GM18907 (cell line): ENCODE measurements around the gene PTPRR.

Source experiments
- ATAC-seq: cut with Tn5 transposase; IDR thresholded peaks from one replicate; pipeline ENCODE4 v1.9.1; 2021; ENCODE audit warnings: mild to moderate bottlenecking, moderate library complexity; ENCODE audit not compliant: unreplicated experiment

PTPRR gene

DNA sequence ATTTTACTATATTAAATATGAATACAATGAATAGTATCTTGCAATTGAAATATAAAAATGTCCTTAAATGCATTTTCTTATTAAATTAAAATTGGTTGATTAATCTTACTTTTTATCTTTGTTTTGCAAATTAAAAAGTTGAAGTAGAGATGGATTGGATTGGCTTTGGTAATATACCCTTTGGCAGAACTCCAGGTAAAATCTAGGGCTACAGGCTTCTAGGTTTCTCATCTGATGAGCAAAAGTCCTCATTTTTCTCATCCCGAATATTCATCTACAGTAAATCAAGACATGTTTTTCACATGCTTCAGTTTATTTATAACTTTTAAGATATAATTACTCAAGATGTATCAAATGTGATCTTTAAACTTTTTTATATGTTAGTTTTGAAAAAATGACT is 2.2 kb downstream of the PTPRR start:
- ATAC-seq = no peak

DNA sequence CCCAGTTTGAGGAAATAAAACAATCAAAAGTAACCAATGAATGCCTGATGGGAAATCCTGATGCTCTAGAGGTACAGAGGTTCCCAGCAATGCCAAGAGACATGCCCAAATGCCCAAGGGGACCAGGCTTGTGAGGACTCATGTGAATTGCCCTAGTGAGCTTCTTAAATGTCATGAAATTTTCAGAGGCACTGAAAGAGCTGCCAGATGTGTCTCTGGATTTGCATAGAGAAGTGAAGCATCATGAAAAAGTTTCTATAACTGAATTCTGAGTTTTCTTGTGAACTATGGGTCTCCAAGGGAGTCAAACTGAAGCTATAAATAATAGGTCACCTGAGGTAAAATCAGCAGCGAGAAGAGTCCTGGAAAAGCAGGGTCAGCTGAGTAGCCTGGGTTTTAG is 9.9 kb downstream of the PTPRR start:
- ATAC-seq = no peak

DNA sequence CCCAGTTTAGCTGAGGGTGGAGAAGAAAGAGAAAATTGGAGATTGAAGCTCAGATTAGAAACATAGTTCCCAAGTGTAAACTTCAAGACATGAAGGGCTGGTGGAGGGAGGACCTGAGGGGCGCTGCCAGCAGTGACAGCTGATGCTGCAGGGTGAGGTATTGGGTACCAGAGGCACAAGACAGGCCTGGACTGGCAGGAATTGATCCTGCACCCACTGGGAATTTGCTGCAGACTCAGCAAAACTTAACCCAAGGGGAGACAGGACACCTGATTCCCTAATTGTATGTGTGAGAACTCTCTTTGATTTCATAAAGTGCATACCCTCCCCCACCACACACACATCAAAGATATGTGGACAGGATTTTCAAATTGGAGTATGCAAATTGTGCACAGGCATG is 11.6 kb downstream of the PTPRR start:
- ATAC-seq = no peak

DNA sequence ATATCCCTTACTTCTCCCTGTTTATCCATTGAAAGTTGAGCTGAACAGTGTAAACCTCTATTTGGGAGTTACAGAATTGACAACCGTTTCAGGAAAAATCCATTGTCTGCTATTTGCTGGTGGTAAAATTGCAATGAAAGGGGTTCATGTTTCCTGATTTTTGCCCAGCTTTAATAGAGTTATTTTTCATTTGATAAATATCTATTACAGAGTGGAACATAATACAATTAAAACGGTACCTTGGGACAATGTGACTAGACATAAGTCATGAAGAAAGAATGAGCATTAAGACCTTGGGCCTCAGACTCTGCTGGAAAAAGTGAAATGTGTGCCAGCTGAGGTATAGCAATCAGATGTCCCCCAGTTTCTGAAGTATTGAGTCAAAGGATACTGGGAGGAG is 13.1 kb downstream of the PTPRR start:
- no peak for ATAC-seq

DNA sequence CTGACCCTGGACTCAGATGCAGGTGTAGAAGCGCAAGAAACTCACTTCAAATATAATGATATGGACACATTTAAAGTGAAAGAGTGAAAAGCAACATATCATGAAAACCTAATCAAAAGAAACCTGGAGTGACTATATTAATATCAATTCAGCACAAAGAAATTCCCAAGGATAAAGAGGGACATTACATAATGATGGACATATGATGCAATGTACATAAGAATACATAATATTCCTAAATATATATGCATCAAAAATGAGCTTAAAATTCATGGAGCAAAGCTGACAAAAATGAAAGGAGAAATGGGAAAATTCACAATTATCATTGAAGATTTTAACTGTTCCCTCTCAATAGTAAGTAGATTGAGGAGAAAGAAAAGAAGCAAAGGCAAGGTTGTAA is 24.6 kb downstream of the PTPRR start:
- no peak for ATAC-seq

DNA sequence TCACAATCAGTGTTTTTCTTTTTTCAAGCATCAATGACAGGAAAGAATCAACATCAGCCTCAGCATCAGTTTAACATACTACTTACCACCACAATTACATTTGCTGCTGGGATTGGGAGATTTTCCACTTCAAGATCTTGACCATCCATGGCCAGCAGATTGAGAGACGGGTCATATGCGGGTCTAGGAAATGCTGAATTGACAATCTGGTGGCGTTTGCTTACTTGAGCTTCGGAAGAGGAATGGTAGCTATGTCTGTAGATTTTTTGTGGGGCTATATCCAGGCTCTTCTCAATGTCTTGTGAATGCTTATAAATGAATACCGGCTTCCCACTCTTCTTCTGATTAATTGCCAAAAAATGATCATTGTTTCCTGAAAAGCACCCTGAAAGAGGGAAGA is 27.9 kb downstream of the PTPRR start:
- ATAC-seq = no peak

DNA sequence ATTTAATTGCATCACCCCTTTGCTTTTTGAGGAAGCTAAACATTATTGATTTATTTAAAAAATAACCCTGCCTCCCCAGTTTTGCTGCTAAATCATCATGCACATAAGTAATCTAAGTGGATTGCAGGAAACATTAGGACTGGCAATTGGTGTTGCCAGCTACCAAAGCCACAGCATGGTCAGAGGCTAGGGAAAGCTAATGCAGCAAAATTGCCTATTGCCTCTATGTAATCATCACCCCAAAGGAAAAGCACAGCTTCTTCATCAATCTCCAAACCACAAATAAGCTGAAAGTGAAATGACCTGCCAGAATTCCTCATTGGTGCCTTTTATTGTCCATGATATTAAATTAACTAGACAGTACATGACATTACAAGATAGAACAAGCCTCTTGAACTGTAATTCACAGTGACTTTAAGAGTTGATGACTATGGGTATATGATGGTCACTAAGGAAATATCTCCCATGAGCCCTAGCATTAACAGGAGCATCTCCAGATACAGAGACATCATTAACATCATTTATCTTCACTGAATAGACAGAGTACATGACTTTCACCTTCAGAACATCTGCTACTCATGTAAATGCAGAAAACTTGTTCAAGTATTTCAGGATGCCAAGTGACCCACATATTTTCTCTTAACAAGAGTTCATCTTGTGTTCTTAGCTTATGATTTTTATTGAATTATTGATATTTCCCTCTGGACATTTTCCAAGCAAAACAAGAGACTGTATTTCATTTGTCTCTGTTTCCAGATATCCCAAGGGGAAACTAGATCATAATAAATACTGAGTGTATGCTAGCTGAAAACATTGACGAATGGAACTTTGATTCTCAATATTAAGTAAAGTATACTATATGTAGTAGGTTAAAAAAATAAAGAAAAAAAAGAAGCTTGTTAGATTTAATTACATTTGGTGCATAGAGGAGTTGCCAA is 29.4 kb downstream of the PTPRR start:
- no peak for ATAC-seq

DNA sequence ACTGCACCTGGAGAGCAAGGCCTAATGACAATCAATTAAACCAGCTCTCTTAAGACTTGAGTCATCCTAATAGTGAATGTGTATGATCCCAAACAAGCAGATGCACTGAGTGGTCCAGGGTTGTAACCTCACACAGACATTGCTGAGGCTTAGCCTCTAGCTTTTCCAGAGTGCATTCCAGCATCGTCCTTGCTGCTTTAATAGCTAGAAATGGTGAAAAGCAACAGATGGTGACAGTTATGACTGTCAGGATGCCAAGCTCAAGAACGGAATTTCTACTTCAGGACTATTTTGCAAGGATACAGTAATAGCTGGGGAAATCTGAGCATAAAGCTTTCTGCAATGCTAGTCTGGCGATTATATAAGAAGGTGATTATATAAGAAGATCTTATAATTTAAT is 34.6 kb downstream of the PTPRR start:
- no peak for ATAC-seq

DNA sequence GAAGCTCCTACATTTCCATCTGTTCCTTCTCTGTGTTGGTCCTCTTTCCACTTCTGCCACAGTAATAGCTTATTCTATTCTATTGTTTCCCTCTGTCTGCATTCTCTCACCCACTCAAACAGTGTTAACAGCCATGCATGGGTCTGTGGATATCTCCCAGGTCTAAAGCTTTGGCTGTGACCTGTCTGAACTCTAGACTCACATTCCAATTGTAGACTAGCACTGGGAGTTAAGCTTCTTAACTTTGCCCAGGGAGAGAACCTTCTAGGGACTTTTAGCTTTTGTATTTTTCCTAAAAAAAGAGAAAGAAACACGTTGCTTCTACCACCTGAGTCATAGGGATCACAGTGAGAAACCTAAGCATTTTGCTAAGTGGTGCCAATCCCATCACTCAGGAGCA is 36.7 kb downstream of the PTPRR start:
- no peak for ATAC-seq

DNA sequence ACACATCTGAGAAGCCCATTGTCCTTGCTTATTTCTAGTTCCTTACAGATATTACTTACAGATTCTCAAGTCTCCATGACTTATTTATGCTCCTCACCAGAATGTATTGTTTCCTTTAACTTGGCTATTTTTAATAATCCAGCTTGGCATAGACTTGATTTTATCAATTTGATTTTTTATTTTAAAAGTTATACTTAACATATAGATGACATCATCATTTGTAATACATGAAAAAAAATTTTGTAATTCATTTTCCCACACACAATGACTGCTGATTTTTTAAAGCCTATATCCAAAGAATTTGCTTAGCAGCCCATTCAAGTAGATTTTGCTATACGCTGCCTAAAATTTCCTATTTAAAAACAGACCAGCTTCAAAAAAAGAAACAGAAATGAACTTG is 39.8 kb downstream of the PTPRR start:
- no peak for ATAC-seq

DNA sequence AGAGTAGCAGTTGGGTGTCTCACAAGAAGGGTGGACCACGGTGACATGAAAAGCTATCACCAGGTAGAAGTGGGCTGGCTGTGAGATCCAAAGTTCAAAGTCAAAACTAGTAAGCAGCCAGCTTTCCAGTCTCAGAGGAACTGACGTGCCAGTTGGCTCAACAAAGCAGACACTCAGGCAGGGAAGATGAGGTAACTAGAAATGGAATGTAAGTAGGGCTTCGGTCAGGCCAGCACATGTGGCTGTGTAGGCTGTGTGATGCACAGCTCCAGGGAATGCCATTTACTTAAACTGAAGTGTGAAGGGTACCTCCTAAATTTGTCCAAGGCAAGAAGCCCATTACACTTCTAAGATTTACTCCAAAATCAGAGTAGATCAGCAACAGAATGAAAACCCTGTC is 43.6 kb downstream of the PTPRR start:
- no peak for ATAC-seq

DNA sequence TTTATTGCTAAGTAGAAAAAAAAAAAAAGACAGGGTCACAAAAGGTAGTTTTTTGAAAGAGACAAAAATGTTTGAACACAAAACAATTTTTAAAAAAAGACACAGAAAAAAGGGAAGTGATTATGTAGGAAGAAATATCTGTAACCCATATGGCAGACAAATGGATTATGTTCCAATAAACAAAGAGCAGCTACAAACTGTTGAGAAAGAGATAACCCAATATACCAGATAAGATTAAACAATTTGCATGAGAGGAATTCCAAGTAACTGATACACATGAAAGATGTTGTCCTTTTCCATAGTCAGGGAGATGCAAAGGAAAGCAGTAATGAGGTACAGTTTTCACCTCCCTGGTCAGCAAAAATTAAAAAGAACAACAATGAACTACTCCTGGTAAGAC is 44.9 kb downstream of the PTPRR start:
- no peak for ATAC-seq

DNA sequence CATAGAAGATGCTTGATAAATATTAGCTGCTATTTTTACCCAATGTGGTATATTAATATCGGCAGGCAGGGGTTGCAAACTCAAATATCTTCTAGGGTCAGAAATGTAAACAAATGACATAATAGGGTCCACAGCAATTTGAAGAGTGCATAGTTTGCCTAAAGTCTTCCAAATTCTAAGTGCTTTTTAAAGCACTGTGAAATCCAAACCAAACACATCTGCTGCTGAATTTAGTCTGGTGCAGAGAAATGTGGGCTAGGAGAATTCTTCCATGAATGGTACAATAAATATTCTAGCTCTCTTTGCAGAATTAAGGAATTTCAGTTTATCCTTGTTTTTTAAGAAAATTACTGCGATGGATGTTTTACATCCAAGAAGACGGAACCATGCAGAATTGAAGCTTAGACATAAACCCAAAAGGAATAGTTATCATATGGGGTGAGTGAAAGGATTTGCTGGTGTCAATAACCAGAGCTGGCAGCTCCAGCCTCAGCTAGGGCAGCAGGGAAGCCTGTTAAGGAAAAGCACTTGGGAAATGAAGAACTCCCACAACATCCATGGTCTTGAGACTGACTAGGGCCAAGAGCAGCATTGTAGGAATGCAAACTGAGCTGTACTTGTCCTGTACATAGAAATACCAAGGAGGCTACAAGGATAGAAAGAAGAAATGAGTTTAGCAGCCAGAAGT is 65.5 kb downstream of the PTPRR start:
- ATAC-seq = no peak

DNA sequence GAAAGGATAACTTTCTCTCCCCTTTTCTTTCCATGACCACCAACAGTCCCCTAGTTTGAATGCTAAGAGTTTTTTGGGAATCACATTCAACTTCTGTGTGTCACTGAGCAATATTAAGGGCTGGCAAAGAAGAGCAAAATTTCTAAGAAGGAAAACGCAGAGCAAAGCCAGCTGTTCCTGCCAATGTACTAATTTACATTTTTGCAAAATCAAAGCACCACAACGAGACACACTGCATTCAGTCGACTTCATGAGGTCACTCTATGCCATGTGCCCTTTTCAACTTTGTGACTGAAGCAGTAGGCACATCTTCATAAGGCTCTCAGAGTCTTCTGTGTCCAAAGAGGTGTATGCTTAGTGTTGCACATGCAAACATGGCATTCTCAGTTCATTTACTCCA is 66.4 kb downstream of the PTPRR start:
- ATAC-seq = no peak

DNA sequence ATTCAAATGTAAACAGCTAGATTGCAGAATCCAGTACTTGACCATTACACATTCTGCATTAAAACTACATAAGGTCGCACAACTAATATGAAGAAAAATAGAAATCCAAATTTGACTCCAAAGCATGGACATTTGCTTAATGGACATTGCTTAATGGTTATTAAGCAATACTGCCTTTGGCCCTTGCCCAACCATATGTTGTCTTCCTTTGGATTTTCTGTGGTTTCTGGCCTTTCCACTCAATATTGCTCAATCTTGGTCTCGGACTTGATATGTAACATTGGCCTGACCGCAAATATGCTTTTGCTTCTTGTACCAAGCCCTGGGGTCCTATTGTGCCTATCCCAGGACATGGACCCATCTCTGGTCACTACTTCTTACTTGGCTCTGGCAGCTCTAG is 67.2 kb downstream of the PTPRR start:
- no peak for ATAC-seq

DNA sequence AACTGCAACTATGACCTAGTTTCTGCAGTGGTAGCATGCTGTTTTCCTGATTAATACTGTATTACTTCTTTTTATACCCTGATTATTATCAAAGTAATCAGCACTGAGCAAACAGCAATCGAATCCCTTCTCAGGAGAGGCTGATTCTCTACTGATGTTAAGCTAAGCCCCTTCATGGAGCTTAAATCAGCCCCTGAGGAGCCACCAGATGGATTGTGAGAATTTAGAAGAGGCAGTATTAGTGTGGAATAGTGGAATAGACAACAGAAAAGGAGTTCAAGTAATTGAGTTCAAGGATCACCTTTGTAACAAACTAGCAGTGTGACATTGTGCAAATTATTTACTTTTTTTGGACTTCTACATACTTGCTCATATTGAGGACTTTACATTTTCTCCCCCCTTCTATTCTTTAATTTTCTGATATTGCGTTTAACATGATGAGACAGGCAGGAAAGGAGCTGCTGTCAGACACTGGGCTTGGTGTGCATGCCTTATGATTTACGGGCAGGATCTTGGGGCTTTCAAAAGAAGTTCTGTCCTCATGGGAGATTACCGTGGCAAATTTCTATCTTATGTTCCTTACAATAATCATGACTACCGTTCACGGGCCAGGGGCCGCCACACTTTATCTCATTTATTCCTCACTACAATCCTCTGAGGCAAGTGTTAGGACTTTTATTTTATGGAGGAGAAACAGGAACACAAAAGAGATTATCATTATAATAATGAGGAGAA is 68.0 kb downstream of the PTPRR start:
- no peak for ATAC-seq

DNA sequence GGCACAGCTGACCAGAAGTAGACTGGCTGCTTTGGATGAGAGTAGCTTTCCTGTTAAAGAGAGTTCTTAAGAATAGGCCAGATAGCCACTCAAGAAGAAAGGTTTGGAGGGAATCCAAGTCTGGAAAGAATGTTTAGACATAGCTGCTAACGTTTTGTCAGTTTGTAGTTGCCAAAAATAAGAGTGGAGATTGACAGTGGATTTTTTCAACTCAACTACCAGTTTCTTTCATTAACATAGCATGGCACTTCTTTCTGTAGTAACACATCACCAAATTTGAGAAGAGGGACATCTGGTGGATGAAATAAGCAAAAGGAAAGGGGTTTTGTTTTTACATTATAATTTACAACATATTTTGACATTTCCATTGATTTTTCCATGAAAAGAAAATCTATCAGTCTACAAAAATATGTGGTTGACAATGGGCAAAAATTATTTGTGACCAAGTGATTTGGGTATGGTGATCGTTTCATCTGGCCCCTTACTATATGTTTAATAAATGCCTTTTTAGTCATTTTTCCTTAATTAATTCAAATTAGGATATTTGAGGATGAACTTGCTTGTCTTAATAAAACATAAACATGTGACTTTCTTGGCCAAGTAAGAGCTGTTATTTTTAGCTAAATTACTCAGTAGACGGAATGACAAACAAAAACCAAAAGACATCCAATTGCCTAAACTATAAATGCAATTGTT is 71.1 kb downstream of the PTPRR start:
- ATAC-seq = no peak

DNA sequence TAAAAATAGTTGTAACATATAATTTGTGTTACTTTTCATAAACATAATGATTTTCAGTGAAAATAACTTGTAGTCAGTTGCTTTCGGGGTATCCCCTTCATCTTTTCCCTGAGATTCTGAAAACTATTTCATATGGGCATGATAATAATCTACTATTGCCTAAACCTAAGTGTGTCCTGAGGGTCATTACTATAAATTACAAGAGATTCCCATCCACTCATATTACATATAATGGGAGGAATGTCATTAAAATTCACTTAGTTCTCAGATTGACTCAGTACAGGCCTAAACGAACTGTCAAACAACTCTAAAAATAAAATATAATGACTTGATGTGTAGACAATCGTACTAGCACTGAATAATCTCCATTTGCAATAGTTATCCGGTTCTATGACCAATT is 72.7 kb downstream of the PTPRR start:
- no peak for ATAC-seq

DNA sequence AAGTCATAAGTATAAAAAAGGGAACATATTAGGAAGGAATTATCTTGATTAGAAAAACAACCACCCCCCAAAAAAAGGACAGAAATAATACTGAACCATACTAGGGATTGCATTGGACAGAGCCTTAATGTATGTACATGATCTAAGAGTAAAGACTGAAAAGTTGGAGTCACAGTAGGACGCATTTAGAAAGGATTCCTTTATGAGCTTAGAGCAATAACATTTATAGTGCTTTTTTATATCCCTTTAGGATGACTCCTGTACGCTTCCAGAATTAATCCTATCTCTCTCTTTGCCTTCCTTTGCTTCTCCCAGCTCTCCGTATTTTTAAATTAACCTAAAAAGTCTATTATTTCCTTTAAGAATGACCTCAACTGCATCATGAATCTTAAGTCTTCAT is 75.3 kb downstream of the PTPRR start:
- no peak for ATAC-seq

DNA sequence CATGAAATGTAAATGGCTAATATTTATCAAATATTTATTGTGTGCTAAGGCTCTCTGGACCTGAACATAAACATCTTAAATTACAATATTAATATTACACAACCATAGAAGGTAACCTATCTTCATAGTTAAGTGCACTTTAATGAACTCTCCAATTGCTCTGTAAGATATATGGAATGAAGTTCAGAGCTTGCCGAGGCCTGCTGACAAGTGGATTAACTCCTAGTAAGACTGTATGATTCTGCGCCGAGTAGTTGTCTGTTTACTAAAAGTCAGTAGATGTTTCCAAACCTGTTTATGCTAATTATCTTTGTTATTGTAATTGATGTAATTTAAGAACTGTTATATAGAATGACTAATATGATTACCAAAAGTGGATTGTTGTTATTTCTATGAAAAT is 77.2 kb downstream of the PTPRR start:
- ATAC-seq = no peak

DNA sequence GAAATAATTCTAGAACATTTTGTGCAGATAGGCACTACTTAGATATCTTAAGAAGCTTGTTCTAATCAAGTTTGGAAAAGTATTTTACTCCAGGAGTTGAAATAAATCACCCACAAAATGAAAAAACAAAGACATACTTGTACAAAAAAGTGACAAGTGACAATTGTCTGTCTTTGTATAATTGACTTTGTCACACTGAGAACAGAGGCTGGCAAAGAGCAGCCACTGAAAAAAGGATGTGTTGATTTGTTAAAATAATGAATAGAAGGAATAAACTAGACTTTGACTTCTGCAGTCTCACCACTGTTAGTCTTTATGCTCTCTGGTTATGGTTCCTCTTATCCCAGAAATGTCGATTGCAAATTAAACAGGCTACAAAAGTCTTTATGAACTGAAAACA is 77.6 kb downstream of the PTPRR start:
- ATAC-seq = no peak
